Measurements from ENCODE around the gene MED20. TPM values are rescaled to one million over a fixed set of nuclear protein-coding genes. Genes with fewer than 3 reads are reported as not detected.

The MED20 gene
- total and polyA plus RNA-seq, 10 of the 15 experiments (the other 5 are each of a cell fraction or from before 2014, with no cell fraction given), result 13.4 to 24.8 (median 17.9) TPM

DNA sequence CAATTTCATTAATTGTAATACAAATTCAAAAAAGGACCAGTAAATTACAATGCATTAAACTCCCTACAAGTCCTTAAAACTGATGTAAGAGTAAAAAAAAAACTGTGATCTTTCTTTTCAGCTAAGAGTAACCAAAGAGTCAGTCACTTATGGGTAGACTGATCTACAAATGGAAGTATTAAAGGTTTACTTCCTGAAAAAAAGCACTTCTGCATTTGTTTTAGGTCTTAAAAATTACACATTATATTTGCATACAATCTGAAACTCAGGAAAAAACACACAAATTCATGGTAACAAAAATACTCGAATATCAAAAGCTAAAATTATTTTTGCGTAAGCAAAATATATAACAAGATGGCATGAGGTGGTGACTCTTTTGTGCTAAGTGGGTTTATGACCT, 49.2 kb downstream of the MED20 start:
- POLR2A ChIA-PET, result interaction anchor here (0.6 to 0.7 kb wide), 2 partner anchors 16 to 297 kb away, joined by 3 read pairs; no protein-coding TSS in a partner anchor
- ATAC-seq (no peak), FAIRE-seq (no peak), DNase-seq (ENCODE audit: low read depth, low spot score) (no peak)
- Histone ChIP-seq H3K27ac (ENCODE audit: control insufficient read depth, insufficient read depth) (no peak overlapping the region), H4K20me1 (ENCODE audit: control insufficient read depth, insufficient read depth) (no peaks in the 10 kb centered on the region), H3K27me3 (replicated peaks in 1 of 2; ENCODE audit: control insufficient read depth in 2 of 2, insufficient read depth in 2 of 2, low read length in 1 of 2) (no peaks in the 10 kb centered on the region), H3K36me3 (ENCODE audit: control insufficient read depth in 2 of 2, insufficient read depth in 2 of 2, low read length in 1 of 2) (no peaks in the 10 kb centered on the region), H3K4me3 (no peak overlapping the region), H2AFZ (ENCODE audit: control insufficient read depth, low read depth, low read length) (no peak overlapping the region), H3K4me2 (ENCODE audit: control insufficient read depth, insufficient read depth) (no peak overlapping the region), H3K9ac (ENCODE audit: control insufficient read depth, insufficient read depth, low read length) (no peak overlapping the region), H3K79me2 (ENCODE audit: control insufficient read depth, insufficient read depth, low read length) (no peaks in the 10 kb centered on the region), H3K4me1 (ENCODE audit: control insufficient read depth, insufficient read depth, low read length) (no peaks in the 10 kb centered on the region), H3K9me3 (replicated peaks; ENCODE audit: control insufficient read depth, insufficient read depth, low read length) (no peaks in the 10 kb centered on the region)
- TF ChIP-seq ZNF207 (IDR thresholded peaks at IDR 0.05; ENCODE audit: borderline replicate concordance) (no peak), SMAD5 (IDR thresholded peaks at IDR 0.05; ENCODE audit: low read depth) (no peak), PAX5 (IDR thresholded peaks at IDR 0.05; ENCODE audit: borderline replicate concordance, low read depth, low read length) (no peak), SUZ12 (IDR thresholded peaks at IDR 0.05; ENCODE audit: unreplicated experiment) (no peak), SP1 (IDR thresholded peaks at IDR 0.05; ENCODE audit: low read depth, low read length) (no peak), CREB1 (IDR thresholded peaks at IDR 0.05; ENCODE audit: low read depth) (no peak), SUPT20H (IDR thresholded peaks at IDR 0.05; ENCODE audit: borderline replicate concordance, control insufficient read depth, low read depth, low read length) (no peak)
- TF ChIP-seq, protein P1, sequence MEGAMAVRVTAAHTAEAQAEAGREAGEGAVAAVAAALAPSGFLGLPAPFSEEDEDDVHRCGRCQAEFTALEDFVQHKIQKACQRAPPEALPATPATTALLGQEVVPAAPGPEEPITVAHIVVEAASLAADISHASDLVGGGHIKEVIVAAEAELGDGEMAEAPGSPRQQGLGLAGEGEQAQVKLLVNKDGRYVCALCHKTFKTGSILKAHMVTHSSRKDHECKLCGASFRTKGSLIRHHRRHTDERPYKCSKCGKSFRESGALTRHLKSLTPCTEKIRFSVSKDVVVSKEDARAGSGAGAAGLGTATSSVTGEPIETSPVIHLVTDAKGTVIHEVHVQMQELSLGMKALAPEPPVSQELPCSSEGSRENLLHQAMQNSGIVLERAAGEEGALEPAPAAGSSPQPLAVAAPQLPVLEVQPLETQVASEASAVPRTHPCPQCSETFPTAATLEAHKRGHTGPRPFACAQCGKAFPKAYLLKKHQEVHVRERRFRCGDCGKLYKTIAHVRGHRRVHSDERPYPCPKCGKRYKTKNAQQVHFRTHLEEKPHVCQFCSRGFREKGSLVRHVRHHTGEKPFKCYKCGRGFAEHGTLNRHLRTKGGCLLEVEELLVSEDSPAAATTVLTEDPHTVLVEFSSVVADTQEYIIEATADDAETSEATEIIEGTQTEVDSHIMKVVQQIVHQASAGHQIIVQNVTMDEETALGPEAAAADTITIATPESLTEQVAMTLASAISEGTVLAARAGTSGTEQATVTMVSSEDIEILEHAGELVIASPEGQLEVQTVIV (IDR thresholded peaks at IDR 0.05; ENCODE audit: borderline replicate concordance, partially characterized antibody), result no peak
- TF ChIP-seq, protein P2, sequence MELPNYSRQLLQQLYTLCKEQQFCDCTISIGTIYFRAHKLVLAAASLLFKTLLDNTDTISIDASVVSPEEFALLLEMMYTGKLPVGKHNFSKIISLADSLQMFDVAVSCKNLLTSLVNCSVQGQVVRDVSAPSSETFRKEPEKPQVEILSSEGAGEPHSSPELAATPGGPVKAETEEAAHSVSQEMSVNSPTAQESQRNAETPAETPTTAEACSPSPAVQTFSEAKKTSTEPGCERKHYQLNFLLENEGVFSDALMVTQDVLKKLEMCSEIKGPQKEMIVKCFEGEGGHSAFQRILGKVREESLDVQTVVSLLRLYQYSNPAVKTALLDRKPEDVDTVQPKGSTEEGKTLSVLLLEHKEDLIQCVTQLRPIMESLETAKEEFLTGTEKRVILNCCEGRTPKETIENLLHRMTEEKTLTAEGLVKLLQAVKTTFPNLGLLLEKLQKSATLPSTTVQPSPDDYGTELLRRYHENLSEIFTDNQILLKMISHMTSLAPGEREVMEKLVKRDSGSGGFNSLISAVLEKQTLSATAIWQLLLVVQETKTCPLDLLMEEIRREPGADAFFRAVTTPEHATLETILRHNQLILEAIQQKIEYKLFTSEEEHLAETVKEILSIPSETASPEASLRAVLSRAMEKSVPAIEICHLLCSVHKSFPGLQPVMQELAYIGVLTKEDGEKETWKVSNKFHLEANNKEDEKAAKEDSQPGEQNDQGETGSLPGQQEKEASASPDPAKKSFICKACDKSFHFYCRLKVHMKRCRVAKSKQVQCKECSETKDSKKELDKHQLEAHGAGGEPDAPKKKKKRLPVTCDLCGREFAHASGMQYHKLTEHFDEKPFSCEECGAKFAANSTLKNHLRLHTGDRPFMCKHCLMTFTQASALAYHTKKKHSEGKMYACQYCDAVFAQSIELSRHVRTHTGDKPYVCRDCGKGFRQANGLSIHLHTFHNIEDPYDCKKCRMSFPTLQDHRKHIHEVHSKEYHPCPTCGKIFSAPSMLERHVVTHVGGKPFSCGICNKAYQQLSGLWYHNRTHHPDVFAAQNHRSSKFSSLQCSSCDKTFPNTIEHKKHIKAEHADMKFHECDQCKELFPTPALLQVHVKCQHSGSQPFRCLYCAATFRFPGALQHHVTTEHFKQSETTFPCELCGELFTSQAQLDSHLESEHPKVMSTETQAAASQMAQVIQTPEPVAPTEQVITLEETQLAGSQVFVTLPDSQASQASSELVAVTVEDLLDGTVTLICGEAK (IDR thresholded peaks at IDR 0.05; ENCODE audit: borderline replicate concordance), result no peak
- TF ChIP-seq, protein P3, sequence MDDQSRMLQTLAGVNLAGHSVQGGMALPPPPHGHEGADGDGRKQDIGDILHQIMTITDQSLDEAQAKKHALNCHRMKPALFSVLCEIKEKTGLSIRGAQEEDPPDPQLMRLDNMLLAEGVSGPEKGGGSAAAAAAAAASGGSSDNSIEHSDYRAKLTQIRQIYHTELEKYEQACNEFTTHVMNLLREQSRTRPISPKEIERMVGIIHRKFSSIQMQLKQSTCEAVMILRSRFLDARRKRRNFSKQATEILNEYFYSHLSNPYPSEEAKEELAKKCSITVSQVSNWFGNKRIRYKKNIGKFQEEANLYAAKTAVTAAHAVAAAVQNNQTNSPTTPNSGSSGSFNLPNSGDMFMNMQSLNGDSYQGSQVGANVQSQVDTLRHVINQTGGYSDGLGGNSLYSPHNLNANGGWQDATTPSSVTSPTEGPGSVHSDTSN (IDR thresholded peaks at IDR 0.05; ENCODE audit: insufficient replicate concordance, low read depth, low read length), result no peak
- 20% methylated on average over 2 of the region's 2 CpGs for WGBS (ENCODE audit: insufficient coverage, insufficient replicate concordance, low lambda C conversion rate, missing lambda C conversion rate)
- RAD21 ChIA-PET (ENCODE audit: unreplicated experiment), result interaction anchor here (1.1 kb wide), 1 partner anchor 233 kb away, joined by 3 read pairs; no protein-coding TSS in a partner anchor
- CTCF ChIA-PET, result interaction anchor here (0.7 kb wide), 1 partner anchor 57 kb away, joined by 3 read pairs; no protein-coding TSS in a partner anchor
- in situ Hi-C loops (cut with MboI), result no loop called here
- SMC1A ChIA-PET (ENCODE audit: uncharacterized antibody, unreplicated experiment), result interaction anchor here (0.9 kb wide), 1 partner anchor 24 kb away, joined by 3 read pairs; no protein-coding TSS in a partner anchor
- intact Hi-C loops (cut with micrococcal nuclease; ENCODE audit: unreplicated experiment), result no loop called here
- BruUV-seq (replicated peaks), result no TSS peak

Data from GM12878 (cell line).